ENCODE data around the gene GAGE13. TPM values are rescaled to one million over a fixed set of nuclear protein-coding genes. Genes with fewer than 3 reads are reported as not detected.
A peak's percentile ranks its signal among the peaks of the same experiment; 100 is the strongest.

The GAGE13 gene
- total and polyA plus RNA-seq, 2 of the 13 experiments (the other 11 are each of a cell fraction or from before 2014, with no cell fraction given): not detected

GRCh38 chrX:49282647-49283011 lies 48.8 kb upstream of the GAGE13 start (continued):
- TF ChIP-seq RERE (CRISPR knock-in tag; IDR thresholded peaks at IDR 0.05; ENCODE audit: low read depth): no peak
- no peak for TF ChIP-seq KLF16 (CRISPR knock-in tag; IDR thresholded peaks at IDR 0.05)
- no peak for TF ChIP-seq ZNF484 (CRISPR knock-in tag; IDR thresholded peaks at IDR 0.05; ENCODE audit: borderline replicate concordance, low read depth)
- TF ChIP-seq CHCHD3 (CRISPR knock-in tag; IDR thresholded peaks at IDR 0.05): no peak
- peak; percentile 52 for TF ChIP-seq CTCF (CRISPR knock-in tag; IDR thresholded peaks at IDR 0.05)
- TF ChIP-seq CEBPZ (IDR thresholded peaks at IDR 0.05; ENCODE audit: low read length): no peak
- no peak for TF ChIP-seq MTA1 (CRISPR knock-in tag; IDR thresholded peaks at IDR 0.05; ENCODE audit: borderline replicate concordance)
- TF ChIP-seq HNF4A (CRISPR knock-in tag; IDR thresholded peaks at IDR 0.05): no peak

All from HepG2 (cell line).